K562 (cell line): Measurements from ENCODE around the gene MACROD2. TPM values are rescaled to one million over a fixed set of nuclear protein-coding genes. Genes with fewer than 3 reads are reported as not detected.

ENCODE experiments used
- ATAC-seq: fragments of 200-7000 bp; cut with Tn5 transposase; 3 replicates; pipeline ENCODE4 v1.9.1; 2020; ENCODE audit warnings: moderate library complexity
- BruUV-seq: library from RNA; stranded (reverse); fragments of 400-500 nt; replicated peaks from 2 replicates; lab custom pipeline; 2021; lab: Mats Ljungman, UMichigan
- CTCF ChIA-PET: fragments of 300-600 bp; formaldehyde crosslinking; extraction: SDS; loops from one replicate; lab custom pipeline; 2021; ENCODE audit warnings: low intra/inter-chr PET ratio; lab: Yijun Ruan, JAX
- POLR2A ChIA-PET: fragments of 300-600, 350-650 bp; sonication (Branson Sonifier 250); formaldehyde crosslinking; extraction: SDS; loops from one replicate; lab custom pipeline; 2021; ENCODE audit warnings: antibody characterized with exemption, inconsistent platforms; lab: Yijun Ruan, JAX
- DNase-seq, 4 experiments: peaks; one replicate each; pipeline versions ENCODE4 v3.0.0 to v3.0.0-alpha.2; 2011 to 2018; ENCODE audit warnings: low spot score in 3 of 4, mixed read lengths in 3 of 4; ENCODE audit errors: extremely low read depth in 1 of 4
- FAIRE-seq: peaks from 2 replicates; lab custom pipeline; 2011; peaks lifted over from hg19 to GRCh38; lab: Jason Lieb, UNC
- H2AFZ ChIP-seq: 2 replicates; pipeline ENCODE4 v1.6.0; 2011; ENCODE audit warnings: low read depth, low read length, control low read depth, inconsistent platforms
- H3K27ac ChIP-seq: fragments of 200-600 bp; 3 replicates; pipeline ENCODE4 v1.8.0; 2011; ENCODE audit warnings: low read depth, mild to moderate bottlenecking, control low read depth, inconsistent platforms, low read length, moderate library complexity, mixed read lengths; ENCODE audit errors: extremely low read depth
- H3K27me3 ChIP-seq, 2 experiments: fragments of 300-600 bp in 1 of 2; 2 replicates in 1 of 2; 3 replicates in 1 of 2; pipeline versions ENCODE4 v1.6.0 to v1.8.0; 2011; ENCODE audit warnings: inconsistent platforms in 2 of 2, low read length in 2 of 2, mild to moderate bottlenecking in 1 of 2, mixed read lengths in 1 of 2, moderate library complexity in 1 of 2; ENCODE audit not compliant: control insufficient read depth in 2 of 2, insufficient read depth in 2 of 2
- H3K36me3 ChIP-seq: fragments of 300-600 bp; 3 replicates; pipeline ENCODE4 v1.8.0; 2011; ENCODE audit warnings: mild to moderate bottlenecking, low read length, inconsistent platforms; ENCODE audit not compliant: control insufficient read depth, insufficient read depth
- H3K4me1 ChIP-seq, 2 experiments: fragments of 200-600 bp in 1 of 2; replicated peaks in 1 of 2; 2 replicates in 1 of 2; 3 replicates in 1 of 2; pipeline versions ENCODE4 v1.5.1 to v1.8.0; 2011; ENCODE audit warnings: inconsistent platforms in 2 of 2, low read length in 2 of 2, mild to moderate bottlenecking in 1 of 2, mixed read lengths in 1 of 2, moderate library complexity in 1 of 2; ENCODE audit not compliant: control insufficient read depth in 2 of 2, insufficient read depth in 2 of 2
- H3K4me2 ChIP-seq: 2 replicates; pipeline ENCODE4 v1.6.1; 2011; ENCODE audit warnings: low read length, control low read depth, inconsistent platforms, mixed read lengths; ENCODE audit not compliant: insufficient read depth
- H3K4me3 ChIP-seq: fragments of 200-600 bp; sonication (generic), shearing (Covaris generic); 2 replicates; pipeline ENCODE4 v1.5.1; 2016; ENCODE audit warnings: control low read depth, inconsistent platforms
- H3K79me2 ChIP-seq: fragments of 200-600 bp; 3 replicates; pipeline ENCODE4 v1.8.0; 2011; ENCODE audit warnings: low read length, inconsistent platforms; ENCODE audit not compliant: control insufficient read depth, insufficient read depth
- H3K9ac ChIP-seq, 2 experiments: 2 replicates each; pipeline versions ENCODE4 v1.6.0 to v1.6.1; 2011; ENCODE audit warnings: low read depth in 2 of 2, low read length in 2 of 2, control low read depth in 1 of 2, inconsistent platforms in 1 of 2, mild to moderate bottlenecking in 1 of 2, mixed read lengths in 1 of 2; ENCODE audit not compliant: insufficient read depth in 1 of 2
- H3K9me1 ChIP-seq: one replicate; pipeline ENCODE4 v1.6.0; 2011; ENCODE audit warnings: inconsistent platforms, mild to moderate bottlenecking, low read length, moderate library complexity; ENCODE audit not compliant: control insufficient read depth, insufficient read depth
- H3K9me3 ChIP-seq: replicated peaks from 2 replicates; pipeline ENCODE4 v1.5.1; 2011; ENCODE audit warnings: low read depth, low read length, inconsistent platforms; ENCODE audit not compliant: control insufficient read depth, insufficient read depth
- H4K20me1 ChIP-seq: replicated peaks from 2 replicates; pipeline ENCODE4 v1.6.1; 2011; ENCODE audit warnings: low read length, inconsistent platforms, mixed read lengths; ENCODE audit not compliant: control insufficient read depth, insufficient read depth
- ETV1 ChIP-seq: fragments of 450-650 bp; conservative IDR thresholded peaks from 2 replicates; pipeline ENCODE4 v1.6.1; 2016; ENCODE audit warnings: missing genetic modification characterization, control low read depth, low read depth, missing compliant biosample characterization
- GATA2 ChIP-seq: sonication (generic); formaldehyde crosslinking; IDR thresholded peaks from 2 replicates; pipeline ENCODE4 v1.4.0; 2020; ENCODE audit warnings: mild to moderate bottlenecking, missing genetic modification reagents
- HDGF ChIP-seq: fragments of 450-650 bp; IDR thresholded peaks from 2 replicates; pipeline ENCODE4 v1.6.1; 2016
- HEY1 ChIP-seq: fragments of 250-450 bp; sonication (Bioruptor Pico); IDR thresholded peaks from 2 replicates; pipeline ENCODE4 v1.5.0; 2020; ENCODE audit warnings: mild to moderate bottlenecking, moderate library complexity, borderline replicate concordance
- HLTF ChIP-seq: fragments of 450-650 bp; IDR thresholded peaks from 2 replicates; pipeline ENCODE4 v1.6.1; 2016
- HMG20A ChIP-seq: fragments of 450-650 bp; formaldehyde crosslinking; conservative IDR thresholded peaks from 2 replicates; pipeline ENCODE4 v1.4.0; 2020; ENCODE audit warnings: mild to moderate bottlenecking, mixed read lengths
- ILF3 ChIP-seq: fragments of 450-650 bp; IDR thresholded peaks from 2 replicates; pipeline ENCODE4 v1.6.1; 2018; ENCODE audit warnings: antibody characterized with exemption, mild to moderate bottlenecking, moderate library complexity, borderline replicate concordance
- MED1 ChIP-seq: sonication (generic); formaldehyde crosslinking; IDR thresholded peaks from 2 replicates; pipeline ENCODE4 v1.8.1; 2023; ENCODE audit warnings: missing genetic modification reagents, borderline replicate concordance
- NELFE ChIP-seq: IDR thresholded peaks from 2 replicates; pipeline ENCODE4 v1.6.1; 2011; ENCODE audit warnings: mild to moderate bottlenecking; ENCODE audit not compliant: insufficient read depth, insufficient read length
- NR2C1 ChIP-seq, 2 experiments: fragments of 450-650 bp; IDR thresholded peaks; 2 replicates each; pipeline ENCODE4 v1.6.1; 2017; ENCODE audit warnings: mild to moderate bottlenecking in 2 of 2, antibody characterized with exemption in 1 of 2, inconsistent platforms in 1 of 2, missing compliant biosample characterization in 1 of 2, missing genetic modification characterization in 1 of 2
- RBM22 ChIP-seq: fragments of 200-400 bp; formaldehyde crosslinking; IDR thresholded peaks from 2 replicates; pipeline ENCODE4 v1.6.1; 2018; ENCODE audit warnings: low read length, low read depth; ENCODE audit not compliant: poor library complexity, severe bottlenecking
- STAT5B ChIP-seq: fragments of 250-450 bp; sonication (Bioruptor Pico); IDR thresholded peaks from 2 replicates; pipeline ENCODE4 v1.8.0; 2021; ENCODE audit warnings: mild to moderate bottlenecking, inconsistent platforms
- ZNF445 ChIP-seq: fragments of 250-450 bp; sonication (Bioruptor Pico); IDR thresholded peaks from 2 replicates; pipeline ENCODE4 v1.4.0; 2020; ENCODE audit warnings: low read depth, mild to moderate bottlenecking, moderate library complexity
- ZNF551 ChIP-seq: fragments of 250-450 bp; sonication (Bioruptor Pico); IDR thresholded peaks from 2 replicates; pipeline ENCODE4 v1.5.0; 2021; ENCODE audit warnings: mild to moderate bottlenecking, moderate library complexity
- WGBS: fragments of 100-300 bp; shearing (Covaris generic); methylation state at CpG from one replicate; pipeline ENCODE4 v1.1.6; 2016; ENCODE audit warnings: low coverage, mixed read lengths; ENCODE audit not compliant: insufficient coverage; ENCODE audit errors: missing lambda C conversion rate; 5-methylcytosine and 5-hydroxymethylcytosine counted together
- in situ Hi-C: fragments of 300-500 bp; cut with MboI; formaldehyde crosslinking; loops from 4 replicates; pipeline ENCODE4 v1.15.0; 2018; ENCODE audit warnings: inconsistent platforms, mixed read lengths
- intact Hi-C: fragments of 100-400 bp; cut with micrococcal nuclease; formaldehyde crosslinking; loops from 2 replicates; pipeline ENCODE4 v1.14.2; 2022
- polyA plus RNA-seq, 8 experiments: library from polyadenylated mRNA; depleted of rRNA in 4 of 8; stranded (reverse) in 5 of 8; unstranded in 3 of 8; fragments of >200 nt; fragmentation: Nextera tagmentation in 2 of 8; fragmentation: Illumina TruSeq in 1 of 8; extraction: Ambion mirVana in 2 of 8; extraction: Trizol in 1 of 8; gene quantifications; 2 replicates each; pipeline versions ENCODE4 v1.2.1 to v1.2.3, GENCODE V29; 2011 to 2014; ENCODE audit warnings: inconsistent platforms in 1 of 8, missing spikeins in 1 of 8
- total RNA-seq, 7 experiments: library from RNA; depleted of rRNA in 6 of 7; stranded (reverse); fragments of >200 nt in 6 of 7; fragmentation: Illumina TruSeq in 2 of 7; extraction: Trizol in 2 of 7; gene quantifications; 2 replicates each; pipeline versions ENCODE4 v1.2.1 to v1.2.3, GENCODE V29; 2011 to 2021; ENCODE audit warnings: low replicate concordance in 1 of 7
- TF ChIP-seq, protein P1 (sequence below), 2 experiments: fragments of 450-650 bp; IDR thresholded peaks; 2 replicates each; pipeline ENCODE4 v1.6.1; 2016
- TF ChIP-seq, protein P2 (sequence below): fragments of 250-450 bp; sonication (Bioruptor Pico); IDR thresholded peaks from 2 replicates; pipeline ENCODE4 v1.5.0; 2020; ENCODE audit warnings: mild to moderate bottlenecking, borderline replicate concordance
- TF ChIP-seq, protein P3 (sequence below): sonication (generic); formaldehyde crosslinking; IDR thresholded peaks from 2 replicates; pipeline ENCODE4 v1.8.1; 2023; ENCODE audit warnings: mild to moderate bottlenecking, missing genetic modification reagents

The MACROD2 gene
- total and polyA plus RNA-seq, 9 of the 15 experiments (the other 6 are each of a cell fraction or from before 2014, with no cell fraction given): not detected

DNA sequence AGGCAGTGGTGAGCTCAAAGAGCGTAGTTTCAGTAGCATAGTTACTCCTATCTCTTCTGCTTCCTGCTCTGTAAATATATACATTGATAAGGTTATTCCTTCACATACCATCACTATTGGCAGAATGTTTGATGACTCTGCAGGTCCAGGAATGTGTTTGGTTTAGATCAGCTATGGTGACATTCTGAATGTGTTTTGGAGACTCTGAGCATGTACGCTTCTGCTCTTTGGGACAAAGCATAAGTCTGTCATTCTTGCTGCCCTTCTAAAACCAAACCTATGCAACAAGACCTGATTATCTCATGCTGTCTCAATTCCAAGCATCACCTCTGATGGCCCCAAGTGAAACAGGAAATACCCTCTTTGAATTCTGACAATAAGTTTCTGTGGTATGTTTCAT lies 1503.6 kb downstream of the MACROD2 start (continued):
- TF ChIP-seq NR2C1 (IDR thresholded peaks at IDR 0.05): no peak
- no peak for TF ChIP-seq NR2C1 (tag; IDR thresholded peaks at IDR 0.05)
- TF ChIP-seq, protein P1, sequence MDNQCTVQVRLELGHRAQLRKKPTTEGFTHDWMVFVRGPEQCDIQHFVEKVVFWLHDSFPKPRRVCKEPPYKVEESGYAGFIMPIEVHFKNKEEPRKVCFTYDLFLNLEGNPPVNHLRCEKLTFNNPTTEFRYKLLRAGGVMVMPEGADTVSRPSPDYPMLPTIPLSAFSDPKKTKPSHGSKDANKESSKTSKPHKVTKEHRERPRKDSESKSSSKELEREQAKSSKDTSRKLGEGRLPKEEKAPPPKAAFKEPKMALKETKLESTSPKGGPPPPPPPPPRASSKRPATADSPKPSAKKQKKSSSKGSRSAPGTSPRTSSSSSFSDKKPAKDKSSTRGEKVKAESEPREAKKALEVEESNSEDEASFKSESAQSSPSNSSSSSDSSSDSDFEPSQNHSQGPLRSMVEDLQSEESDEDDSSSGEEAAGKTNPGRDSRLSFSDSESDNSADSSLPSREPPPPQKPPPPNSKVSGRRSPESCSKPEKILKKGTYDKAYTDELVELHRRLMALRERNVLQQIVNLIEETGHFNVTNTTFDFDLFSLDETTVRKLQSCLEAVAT (IDR thresholded peaks at IDR 0.05): no peak
- no peak for TF ChIP-seq HEY1
- TF ChIP-seq, protein P2, sequence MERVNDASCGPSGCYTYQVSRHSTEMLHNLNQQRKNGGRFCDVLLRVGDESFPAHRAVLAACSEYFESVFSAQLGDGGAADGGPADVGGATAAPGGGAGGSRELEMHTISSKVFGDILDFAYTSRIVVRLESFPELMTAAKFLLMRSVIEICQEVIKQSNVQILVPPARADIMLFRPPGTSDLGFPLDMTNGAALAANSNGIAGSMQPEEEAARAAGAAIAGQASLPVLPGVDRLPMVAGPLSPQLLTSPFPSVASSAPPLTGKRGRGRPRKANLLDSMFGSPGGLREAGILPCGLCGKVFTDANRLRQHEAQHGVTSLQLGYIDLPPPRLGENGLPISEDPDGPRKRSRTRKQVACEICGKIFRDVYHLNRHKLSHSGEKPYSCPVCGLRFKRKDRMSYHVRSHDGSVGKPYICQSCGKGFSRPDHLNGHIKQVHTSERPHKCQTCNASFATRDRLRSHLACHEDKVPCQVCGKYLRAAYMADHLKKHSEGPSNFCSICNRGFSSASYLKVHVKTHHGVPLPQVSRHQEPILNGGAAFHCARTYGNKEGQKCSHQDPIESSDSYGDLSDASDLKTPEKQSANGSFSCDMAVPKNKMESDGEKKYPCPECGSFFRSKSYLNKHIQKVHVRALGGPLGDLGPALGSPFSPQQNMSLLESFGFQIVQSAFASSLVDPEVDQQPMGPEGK (CRISPR knock-in tag): no peak
- TF ChIP-seq HLTF: no peak
- TF ChIP-seq HMG20A (CRISPR knock-in tag): no peak
- TF ChIP-seq ZNF551: no peak

DNA sequence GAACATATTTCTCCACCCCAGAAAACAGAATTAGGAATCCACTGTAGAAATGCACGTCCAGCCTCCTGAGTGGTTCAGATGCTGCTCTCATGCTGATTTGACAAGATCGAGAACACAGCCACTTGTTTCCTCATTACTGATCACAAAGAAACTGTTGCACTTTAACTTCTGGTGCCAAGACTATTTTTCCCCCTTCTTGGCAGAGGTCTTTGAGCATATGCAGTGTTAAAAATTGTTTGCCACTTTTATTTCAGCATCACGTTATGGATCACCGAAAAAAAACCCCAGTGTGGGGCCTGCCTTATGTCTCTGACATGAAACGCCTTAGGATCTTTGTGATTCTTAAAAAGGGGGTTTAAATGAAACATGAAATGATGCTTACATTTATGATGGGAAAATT lies 1511.0 kb downstream of the MACROD2 start:
- in situ Hi-C loops: no loop called here
- FAIRE-seq (no peak), ATAC-seq (no peak), DNase-seq (no peak)
- no peaks in the 10 kb centered on the region for H3K9me3 ChIP-seq
- no peaks in the 10 kb centered on the region for H3K4me1 ChIP-seq
- no peaks in the 10 kb centered on the region for H3K9me1 ChIP-seq
- no peak overlapping the region for H3K4me2 ChIP-seq
- no peak overlapping the region for H3K9ac ChIP-seq
- H2AFZ ChIP-seq: no peak overlapping the region
- no peak overlapping the region for H3K27ac ChIP-seq
- no TSS peak for BruUV-seq
- no peaks in the 10 kb centered on the region for H3K27me3 ChIP-seq
- intact Hi-C loops: no loop called here
- ChIA-PET POLR2A (no interaction called here), CTCF (no interaction called here)
- H3K4me3 ChIP-seq: no peak overlapping the region
- 0% methylated on average over 4 of the region's 5 CpGs for WGBS
- H4K20me1 ChIP-seq: no peaks in the 10 kb centered on the region
- no peaks in the 10 kb centered on the region for H3K36me3 ChIP-seq
- H3K79me2 ChIP-seq: no peaks in the 10 kb centered on the region
- TF ChIP-seq GATA2 (CRISPR knock-in tag): no peak
- no peak for TF ChIP-seq ILF3
- TF ChIP-seq MED1 (CRISPR knock-in tag): no peak
- no peak for TF ChIP-seq ETV1
- TF ChIP-seq NR2C1 (IDR thresholded peaks at IDR 0.05): no peak
- no peak for TF ChIP-seq NR2C1 (tag; IDR thresholded peaks at IDR 0.05)
- no peak for TF ChIP-seq STAT5B
- TF ChIP-seq RBM22: no peak
- TF ChIP-seq HDGF: no peak
- no peak for TF ChIP-seq ZNF445
- no peak for TF ChIP-seq NELFE
- TF ChIP-seq, protein P3, sequence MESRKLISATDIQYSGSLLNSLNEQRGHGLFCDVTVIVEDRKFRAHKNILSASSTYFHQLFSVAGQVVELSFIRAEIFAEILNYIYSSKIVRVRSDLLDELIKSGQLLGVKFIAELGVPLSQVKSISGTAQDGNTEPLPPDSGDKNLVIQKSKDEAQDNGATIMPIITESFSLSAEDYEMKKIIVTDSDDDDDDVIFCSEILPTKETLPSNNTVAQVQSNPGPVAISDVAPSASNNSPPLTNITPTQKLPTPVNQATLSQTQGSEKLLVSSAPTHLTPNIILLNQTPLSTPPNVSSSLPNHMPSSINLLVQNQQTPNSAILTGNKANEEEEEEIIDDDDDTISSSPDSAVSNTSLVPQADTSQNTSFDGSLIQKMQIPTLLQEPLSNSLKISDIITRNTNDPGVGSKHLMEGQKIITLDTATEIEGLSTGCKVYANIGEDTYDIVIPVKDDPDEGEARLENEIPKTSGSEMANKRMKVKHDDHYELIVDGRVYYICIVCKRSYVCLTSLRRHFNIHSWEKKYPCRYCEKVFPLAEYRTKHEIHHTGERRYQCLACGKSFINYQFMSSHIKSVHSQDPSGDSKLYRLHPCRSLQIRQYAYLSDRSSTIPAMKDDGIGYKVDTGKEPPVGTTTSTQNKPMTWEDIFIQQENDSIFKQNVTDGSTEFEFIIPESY: no peak
